ENCODE data around the gene CCDC196.

GRCh38 chr14:66509874-66510273, 23.7 kb downstream of the CCDC196 start:
- TF ChIP-seq CTCF (IDR thresholded peaks at IDR 0.05) (no peak), POLR2A (IDR thresholded peaks at IDR 0.05) (no peak), POLR2AphosphoS5 (IDR thresholded peaks at IDR 0.05) (no peak)

Data from stomach (tissue), 4 donors.